ENCODE data around the gene AOAH. TPM values are rescaled to one million over a fixed set of nuclear protein-coding genes. Genes with fewer than 3 reads are reported as not detected.

AOAH gene
- total RNA-seq, 2 donors from 2014 or later, result 0.70 to 1.6 TPM

DNA sequence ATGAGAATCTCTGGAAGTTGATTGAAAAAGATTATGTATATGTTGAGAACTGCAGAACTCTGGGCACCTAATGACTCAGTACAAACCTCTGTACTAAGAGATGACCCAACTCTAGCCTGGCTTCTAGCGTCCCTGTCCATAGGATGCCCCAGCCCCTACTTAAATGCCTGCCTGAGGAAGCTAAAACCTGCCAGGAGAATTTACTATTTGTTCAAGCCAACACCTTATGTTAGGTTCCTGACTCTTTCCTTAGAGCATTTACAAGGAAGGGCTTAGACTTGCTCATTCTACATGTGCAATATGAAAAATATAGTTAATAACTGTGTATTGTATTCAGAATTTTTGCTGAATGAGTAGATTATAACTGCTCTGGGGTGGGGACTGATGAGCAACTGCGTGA, 37.5 kb upstream of the AOAH start:
- Histone ChIP-seq H3K4me1 (ENCODE audit: control insufficient read depth, insufficient read depth, low read length) (peaks cover 5% of the 10 kb centered on the region), H3K36me3 (ENCODE audit: control insufficient read depth, insufficient read depth, low read length) (no peaks in the 10 kb centered on the region), H3K4me3 (ENCODE audit: low read length) (no peak overlapping the region), H3K9me3 (ENCODE audit: control insufficient read depth, low read length) (no peaks in the 10 kb centered on the region), H3K27me3 (ENCODE audit: control insufficient read depth, insufficient read depth, low read length, poor library complexity, severe bottlenecking) (no peaks in the 10 kb centered on the region), H3K27ac (ENCODE audit: low read depth, low read length) (no peak overlapping the region), H3K9ac (ENCODE audit: extremely low read depth, low read length, poor library complexity, severe bottlenecking) (no peak overlapping the region)
- no peak for DNase-seq
- no peaks in the 10 kb centered on the region for H3K36me3 Mint-ChIP-seq (ENCODE audit: low read depth)
- 75 to 87% methylated on average over 1 to 2 of the region's 2 CpGs for WGBS, 2 experiments (ENCODE audit: insufficient coverage in 1 of 2, insufficient read length in 1 of 2)
- H3K4me3 Mint-ChIP-seq, result no peak overlapping the region
- H3K27me3 Mint-ChIP-seq (ENCODE audit: insufficient read depth), result no peaks in the 10 kb centered on the region
- H3K27ac Mint-ChIP-seq, result no peak overlapping the region
- TF ChIP-seq, protein P1, sequence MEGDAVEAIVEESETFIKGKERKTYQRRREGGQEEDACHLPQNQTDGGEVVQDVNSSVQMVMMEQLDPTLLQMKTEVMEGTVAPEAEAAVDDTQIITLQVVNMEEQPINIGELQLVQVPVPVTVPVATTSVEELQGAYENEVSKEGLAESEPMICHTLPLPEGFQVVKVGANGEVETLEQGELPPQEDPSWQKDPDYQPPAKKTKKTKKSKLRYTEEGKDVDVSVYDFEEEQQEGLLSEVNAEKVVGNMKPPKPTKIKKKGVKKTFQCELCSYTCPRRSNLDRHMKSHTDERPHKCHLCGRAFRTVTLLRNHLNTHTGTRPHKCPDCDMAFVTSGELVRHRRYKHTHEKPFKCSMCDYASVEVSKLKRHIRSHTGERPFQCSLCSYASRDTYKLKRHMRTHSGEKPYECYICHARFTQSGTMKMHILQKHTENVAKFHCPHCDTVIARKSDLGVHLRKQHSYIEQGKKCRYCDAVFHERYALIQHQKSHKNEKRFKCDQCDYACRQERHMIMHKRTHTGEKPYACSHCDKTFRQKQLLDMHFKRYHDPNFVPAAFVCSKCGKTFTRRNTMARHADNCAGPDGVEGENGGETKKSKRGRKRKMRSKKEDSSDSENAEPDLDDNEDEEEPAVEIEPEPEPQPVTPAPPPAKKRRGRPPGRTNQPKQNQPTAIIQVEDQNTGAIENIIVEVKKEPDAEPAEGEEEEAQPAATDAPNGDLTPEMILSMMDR (conservative IDR thresholded peaks at IDR 0.05), result no peak
- H3K9me3 Mint-ChIP-seq, result no peaks in the 10 kb centered on the region
- H3K4me1 Mint-ChIP-seq, result peaks cover 28% of the 10 kb centered on the region

DNA sequence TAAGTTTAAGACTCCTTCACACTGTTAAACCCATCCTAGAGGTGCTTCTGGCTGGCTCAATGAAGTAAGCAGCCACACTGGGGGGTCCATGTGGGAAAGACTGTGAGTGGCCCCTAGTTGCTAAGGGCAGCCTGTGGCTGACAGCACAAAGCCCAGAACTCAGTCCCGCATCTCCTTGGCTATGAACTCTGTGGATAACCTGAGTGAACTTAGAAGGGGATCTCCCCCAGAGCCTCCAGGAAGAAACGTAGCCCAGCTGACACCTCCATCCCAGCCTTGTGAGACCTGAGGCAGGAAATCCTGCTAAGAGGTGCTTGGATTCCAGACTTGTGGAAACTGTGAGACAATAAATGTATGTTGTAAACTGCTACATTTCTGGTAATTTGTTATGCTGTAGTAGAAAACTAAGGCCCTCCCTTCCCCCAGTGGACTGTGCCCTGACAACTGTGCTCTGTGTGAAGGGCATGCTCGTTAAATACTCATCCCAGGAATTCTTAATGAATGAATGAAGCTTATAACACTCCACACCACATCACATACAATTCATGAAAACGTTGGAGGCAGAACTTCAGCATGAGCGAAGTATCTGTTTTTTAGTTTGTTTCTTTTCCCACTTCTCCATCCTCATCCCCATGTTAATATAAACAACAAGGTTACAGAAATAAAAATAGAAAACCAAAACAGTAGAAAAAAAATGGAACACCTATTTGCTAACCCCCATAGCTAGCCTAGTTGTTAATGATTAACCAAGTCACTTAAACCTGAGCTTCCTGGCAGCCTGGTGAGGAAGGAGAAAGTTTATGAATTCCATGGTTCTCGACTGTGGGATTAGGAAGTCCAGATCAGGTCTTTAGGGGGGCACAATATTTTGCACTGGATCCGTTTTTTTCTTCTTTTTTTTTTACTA, 36.8 kb upstream of the AOAH start:
- Mint-ChIP-seq H3K36me3 (ENCODE audit: low read depth) (no peaks in the 10 kb centered on the region), H3K4me3 (no peak overlapping the region), H3K27me3 (ENCODE audit: insufficient read depth) (no peaks in the 10 kb centered on the region), H3K9me3 (no peaks in the 10 kb centered on the region), H3K27ac (no peak overlapping the region), H3K4me1 (peaks cover 32% of the 10 kb centered on the region)
- no peak overlapping the region for H3K4me3 ChIP-seq (ENCODE audit: low read length)
- no peaks in the 10 kb centered on the region for H3K9me3 ChIP-seq (ENCODE audit: control insufficient read depth, low read length)
- 91 to 98% methylated on average over 6 to 7 of the region's 7 CpGs for WGBS, 2 experiments (ENCODE audit: insufficient coverage in 1 of 2, insufficient read length in 1 of 2)
- TF ChIP-seq, protein P1 (conservative IDR thresholded peaks at IDR 0.05), result no peak
- no peaks in the 10 kb centered on the region for H3K36me3 ChIP-seq (ENCODE audit: control insufficient read depth, insufficient read depth, low read length)
- H3K9ac ChIP-seq (ENCODE audit: extremely low read depth, low read length, poor library complexity, severe bottlenecking), result no peak overlapping the region
- DNase-seq, result no peak
- H3K27me3 ChIP-seq (ENCODE audit: control insufficient read depth, insufficient read depth, low read length, poor library complexity, severe bottlenecking), result no peaks in the 10 kb centered on the region
- H3K27ac ChIP-seq (ENCODE audit: low read depth, low read length), result no peak overlapping the region
- peaks cover 5% of the 10 kb centered on the region for H3K4me1 ChIP-seq (ENCODE audit: control insufficient read depth, insufficient read depth, low read length)

DNA sequence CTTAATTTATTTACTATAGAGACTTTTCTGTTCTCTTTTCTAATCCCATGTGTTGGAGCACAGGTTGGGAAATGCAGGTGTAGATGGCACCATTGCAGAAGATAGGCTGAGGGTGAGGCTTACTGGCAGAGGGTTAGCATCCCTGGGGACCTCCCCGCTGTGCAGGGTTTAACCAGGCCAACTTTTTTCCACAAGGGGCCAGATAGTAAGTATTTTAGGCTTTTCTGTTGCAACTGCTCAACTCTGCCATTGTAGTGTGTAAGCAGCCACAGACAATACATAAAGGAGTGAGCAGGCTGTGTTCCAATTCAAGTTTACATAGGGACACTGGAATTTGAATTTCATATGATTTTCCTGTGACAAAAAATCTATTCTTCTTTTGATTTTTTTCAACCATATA, 34.6 kb upstream of the AOAH start:
- Histone ChIP-seq H3K9ac (ENCODE audit: extremely low read depth, low read length, poor library complexity, severe bottlenecking) (no peak overlapping the region), H3K36me3 (ENCODE audit: control insufficient read depth, insufficient read depth, low read length) (no peaks in the 10 kb centered on the region), H3K4me3 (ENCODE audit: low read length) (no peak overlapping the region), H3K9me3 (ENCODE audit: control insufficient read depth, low read length) (no peaks in the 10 kb centered on the region), H3K27ac (ENCODE audit: low read depth, low read length) (no peak overlapping the region), H3K4me1 (ENCODE audit: control insufficient read depth, insufficient read depth, low read length) (no peaks in the 10 kb centered on the region), H3K27me3 (ENCODE audit: control insufficient read depth, insufficient read depth, low read length, poor library complexity, severe bottlenecking) (no peaks in the 10 kb centered on the region)
- WGBS, 2 experiments (ENCODE audit: insufficient coverage in 1 of 2, insufficient read length in 1 of 2), result 100% methylated on average over 1 of the region's 1 CpG; no CpG with 5 or more reads in 1 of the 2 experiments
- Mint-ChIP-seq H3K27ac (no peak overlapping the region), H3K9me3 (no peaks in the 10 kb centered on the region), H3K27me3 (ENCODE audit: insufficient read depth) (no peaks in the 10 kb centered on the region), H3K36me3 (ENCODE audit: low read depth) (no peaks in the 10 kb centered on the region), H3K4me3 (no peak overlapping the region), H3K4me1 (peaks cover 32% of the 10 kb centered on the region)
- DNase-seq, result no peak
- TF ChIP-seq, protein P1 (conservative IDR thresholded peaks at IDR 0.05), result no peak

All from endodermal cell (in vitro differentiated cells).